HCT116 (cell line): ENCODE measurements around the gene TBC1D23. TPM values are rescaled to one million over a fixed set of nuclear protein-coding genes. Genes with fewer than 3 reads are reported as not detected.

Experiments
- ATAC-seq: fragments of 200-7000 bp; cut with Tn5 transposase; 2 replicates; pipeline ENCODE4 v1.9.1; 2020; ENCODE audit warnings: mild to moderate bottlenecking, moderate library complexity
- BruUV-seq: library from RNA; stranded (reverse); fragments of 400-500 nt; replicated peaks from 2 replicates; lab custom pipeline; 2021; lab: Mats Ljungman, UMichigan
- CTCF ChIA-PET: fragments of 300-600 bp; sonication (Branson Sonifier 250); formaldehyde crosslinking; loops from one replicate; lab custom pipeline; 2021; ENCODE audit warnings: antibody characterized with exemption; lab: Charles Lee
- POLR2A ChIA-PET: fragments of 300-600, 350-600 bp; sonication (Branson Sonifier 250); formaldehyde crosslinking; loops from one replicate; lab custom pipeline; 2021; ENCODE audit warnings: antibody characterized with exemption; lab: Charles Lee
- RAD21 ChIA-PET, 2 experiments: fragments of 300-600 bp; sonication (Branson Sonifier 250); formaldehyde crosslinking; loops; one replicate each; lab custom pipeline; 2023; ENCODE audit warnings: low total read pairs in 2 of 2; ENCODE audit not compliant: uncharacterized antibody in 2 of 2, unreplicated experiment in 2 of 2, low non-redundant PET in 1 of 2; lab: Charles Lee
- DNase-seq: peaks from one replicate; pipeline ENCODE4 v3.0.0-alpha.2; 2010; ENCODE audit warnings: low read depth, low spot score
- H2AFZ ChIP-seq: fragments of 200-600 bp; shearing (Covaris generic), sonication (generic); 2 replicates; pipeline ENCODE4 v1.6.1; 2017; ENCODE audit warnings: low read depth, mixed run types, mixed read lengths, antibody characterized with exemption, low read length; ENCODE audit not compliant: poor library complexity, severe bottlenecking
- H3K27ac ChIP-seq: 2 replicates; pipeline ENCODE4 v1.5.1; 2012; ENCODE audit warnings: low read depth, low read length
- H3K27me3 ChIP-seq: fragments of 200-600 bp; sonication (generic); 2 replicates; pipeline ENCODE4 v1.6.1; 2016; ENCODE audit warnings: mixed run types, low read length, mixed read lengths; ENCODE audit not compliant: insufficient read depth
- H3K36me3 ChIP-seq, 2 experiments: fragments of 200-500 bp in 1 of 2; fragments of 200-600 bp in 1 of 2; sonication (Bioruptor generic) in 1 of 2; sonication (generic) in 1 of 2; 2 replicates each; pipeline versions ENCODE4 v1.5.1 to v1.6.1; 2014 to 2016; ENCODE audit warnings: low read length in 2 of 2, inconsistent platforms in 1 of 2, mixed read lengths in 1 of 2, mixed run types in 1 of 2; ENCODE audit not compliant: insufficient read depth in 2 of 2, control insufficient read depth in 1 of 2
- H3K4me1 ChIP-seq, 2 experiments: fragments of 200-600 bp in 1 of 2; sonication (generic) in 1 of 2; 2 replicates each; pipeline versions ENCODE4 v1.5.1 to v1.6.1; 2012 to 2017; ENCODE audit warnings: low read length in 2 of 2, inconsistent platforms in 1 of 2, mild to moderate bottlenecking in 1 of 2, mixed read lengths in 1 of 2, mixed run types in 1 of 2, moderate library complexity in 1 of 2; ENCODE audit not compliant: insufficient read depth in 2 of 2, control insufficient read depth in 1 of 2
- H3K4me2 ChIP-seq: fragments of 200-600 bp; sonication (generic); 2 replicates; pipeline ENCODE4 v1.6.1; 2017; ENCODE audit warnings: mixed run types, low read length, mixed read lengths
- H3K4me3 ChIP-seq, 2 experiments: fragments of 200-600 bp in 1 of 2; sonication (generic) in 1 of 2; replicated peaks in 1 of 2; 2 replicates each; pipeline ENCODE4 v1.5.1; 2011 to 2016; ENCODE audit warnings: low read length in 2 of 2, control low read depth in 1 of 2, low read depth in 1 of 2, mild to moderate bottlenecking in 1 of 2, mixed read lengths in 1 of 2, mixed run types in 1 of 2
- H3K79me2 ChIP-seq: fragments of 200-600 bp; sonication (generic); 2 replicates; pipeline ENCODE4 v1.6.1; 2017; ENCODE audit warnings: mild to moderate bottlenecking, mixed run types, low read length, moderate library complexity, mixed read lengths; ENCODE audit not compliant: insufficient read depth
- H3K9ac ChIP-seq: fragments of 200-600 bp; sonication (generic); 2 replicates; pipeline ENCODE4 v1.6.1; 2016; ENCODE audit warnings: low read length, mixed read lengths
- H3K9me2 ChIP-seq: fragments of 200-600 bp; sonication (generic), shearing (Covaris generic); 2 replicates; pipeline ENCODE4 v1.6.1; 2017; ENCODE audit warnings: mixed run types, mild to moderate bottlenecking, moderate library complexity; ENCODE audit not compliant: insufficient read depth
- H3K9me3 ChIP-seq, 2 experiments: fragments of 200-500 bp in 1 of 2; fragments of 200-600 bp in 1 of 2; sonication (Bioruptor generic) in 1 of 2; sonication (generic) in 1 of 2; 2 replicates each; pipeline ENCODE4 v1.6.1; 2014 to 2017; ENCODE audit warnings: low read length in 2 of 2, mixed read lengths in 2 of 2, inconsistent platforms in 1 of 2, low read depth in 1 of 2, mild to moderate bottlenecking in 1 of 2, mixed run types in 1 of 2, moderate library complexity in 1 of 2; ENCODE audit not compliant: control insufficient read depth in 1 of 2, insufficient read depth in 1 of 2
- H4K20me1 ChIP-seq: fragments of 200-600 bp; sonication (generic), shearing (Covaris generic); 2 replicates; pipeline ENCODE4 v1.6.1; 2017; ENCODE audit warnings: mixed run types, mild to moderate bottlenecking, moderate library complexity; ENCODE audit not compliant: insufficient read depth
- CBX3 ChIP-seq: IDR thresholded peaks from 2 replicates; pipeline ENCODE4 v1.6.1; 2012; ENCODE audit warnings: low read depth
- CEBPB ChIP-seq: IDR thresholded peaks from 2 replicates; pipeline ENCODE4 v1.6.1; 2012; ENCODE audit warnings: low read depth
- EGR1 ChIP-seq: IDR thresholded peaks from 2 replicates; pipeline ENCODE4 v1.6.1; 2012; ENCODE audit warnings: low read depth
- EZH2 ChIP-seq: fragments of 200-600 bp; sonication (generic); IDR thresholded peaks from 2 replicates; pipeline ENCODE4 v1.6.1; 2017; ENCODE audit warnings: antibody characterized with exemption, mixed run types
- EZH2phosphoT487 ChIP-seq: fragments of 200-600 bp; IDR thresholded peaks from 2 replicates; pipeline ENCODE4 v1.6.1; 2018; ENCODE audit warnings: antibody characterized with exemption, borderline replicate concordance
- FOSL1 ChIP-seq: IDR thresholded peaks from 2 replicates; pipeline ENCODE4 v1.6.1; 2012; ENCODE audit warnings: low read depth
- POLR2AphosphoS5 ChIP-seq: IDR thresholded peaks from 2 replicates; pipeline ENCODE4 v1.6.1; 2011; ENCODE audit warnings: mild to moderate bottlenecking, low read depth, low read length, moderate library complexity
- SP1 ChIP-seq: IDR thresholded peaks from 2 replicates; pipeline ENCODE4 v1.6.1; 2012; ENCODE audit warnings: low read depth
- SRF ChIP-seq: IDR thresholded peaks from 2 replicates; pipeline ENCODE4 v1.6.1; 2012; ENCODE audit warnings: low read depth
- TCF7L2 ChIP-seq: IDR thresholded peaks from 2 replicates; pipeline ENCODE4 v1.7.0; 2011; ENCODE audit warnings: borderline replicate concordance, inconsistent platforms; ENCODE audit not compliant: insufficient read depth, insufficient read length; ENCODE audit errors: extremely low read depth
- YY1 ChIP-seq: IDR thresholded peaks from 2 replicates; pipeline ENCODE4 v1.6.1; 2011; ENCODE audit warnings: low read length, low read depth, moderate library complexity, mild to moderate bottlenecking; ENCODE audit not compliant: insufficient replicate concordance; ENCODE audit errors: extremely low read depth
- ZFX ChIP-seq: fragments of 450-650 bp; IDR thresholded peaks from 2 replicates; pipeline ENCODE4 v1.6.1; 2017
- intact Hi-C: fragments of 100-400 bp; cut with micrococcal nuclease; formaldehyde crosslinking; loops from 2 replicates; pipeline ENCODE4 v1.10.0; 2022
- total RNA-seq: library from RNA; stranded (reverse); gene quantifications from one replicate; pipeline ENCODE4 v1.2.1, GENCODE V29; 2021; ENCODE audit not compliant: unreplicated experiment
- TF ChIP-seq, protein P1 (sequence below): IDR thresholded peaks from 2 replicates; pipeline ENCODE4 v1.6.1; 2012
- TF ChIP-seq, protein P2 (sequence below): IDR thresholded peaks from 2 replicates; pipeline ENCODE4 v1.6.1; 2012
- TF ChIP-seq, protein P3 (sequence below): IDR thresholded peaks from 2 replicates; pipeline ENCODE4 v1.6.1; 2011; ENCODE audit warnings: mild to moderate bottlenecking, low read length, moderate library complexity; ENCODE audit not compliant: insufficient replicate concordance; ENCODE audit errors: extremely low read depth
- TF ChIP-seq, protein P4 (sequence below): IDR thresholded peaks from 2 replicates; pipeline ENCODE4 v1.6.1; 2012; ENCODE audit warnings: low read depth
- TF ChIP-seq, protein P5 (sequence below), 3 experiments: fragments of 200-600 bp in 1 of 3; sonication (generic) in 1 of 3; IDR thresholded peaks in 2 of 3; conservative IDR thresholded peaks in 1 of 3; 2 replicates each; pipeline ENCODE4 v1.5.1; 2012 to 2017; ENCODE audit warnings: low read depth in 2 of 3, low read length in 2 of 3, antibody characterized with exemption in 1 of 3, borderline replicate concordance in 1 of 3, control low read depth in 1 of 3, mild to moderate bottlenecking in 1 of 3, mixed read lengths in 1 of 3, mixed run types in 1 of 3, moderate library complexity in 1 of 3; ENCODE audit not compliant: insufficient read depth in 1 of 3

TBC1D23 gene
- total RNA-seq, 1 experiment from 2014 or later: 21.9 TPM

DNA sequence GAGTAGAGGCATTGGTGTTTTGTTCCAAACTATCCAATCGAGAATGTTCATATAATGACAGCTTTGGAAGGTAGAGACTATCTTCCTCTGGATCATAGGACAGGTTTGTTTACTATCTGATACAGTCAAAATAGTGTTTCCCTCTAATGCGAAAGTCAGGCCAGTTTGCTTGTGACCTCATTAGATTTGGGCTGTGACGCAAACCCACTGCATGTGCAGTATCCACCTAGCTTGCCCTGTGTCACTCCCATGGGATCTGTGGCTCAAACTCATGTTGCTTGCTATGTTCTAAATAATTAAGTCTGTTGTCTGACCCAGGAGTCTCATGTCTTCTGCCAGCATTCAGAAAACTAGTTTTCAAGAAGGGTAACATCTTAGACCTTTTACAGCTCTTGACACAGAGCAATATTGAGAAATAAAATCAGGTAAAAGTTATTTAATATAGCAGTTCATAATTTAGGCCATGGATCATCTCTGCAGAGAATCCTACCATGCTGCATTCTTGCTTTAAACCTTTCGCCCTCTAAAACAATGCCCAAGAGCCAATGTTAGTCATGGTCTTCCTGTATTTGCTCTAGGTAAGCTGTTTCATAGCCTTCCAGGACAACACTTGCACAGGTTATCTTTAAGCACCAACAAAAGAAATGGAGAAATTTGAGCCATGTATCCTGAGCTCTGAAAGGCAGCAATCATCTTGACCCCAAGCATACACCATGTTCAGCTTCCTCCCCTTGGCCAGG lies 100.1 kb downstream of the TBC1D23 start:
- CTCF ChIA-PET: no interaction called here
- ATAC-seq: no peak
- TF ChIP-seq FOSL1 (no peak), SRF (no peak), EZH2 (no peak), CEBPB (no peak), POLR2AphosphoS5 (no peak), YY1 (no peak), EGR1 (no peak), EZH2phosphoT487 (no peak), ZFX (no peak), CBX3 (no peak), SP1 (no peak), TCF7L2 (no peak)
- TF ChIP-seq, protein P1, sequence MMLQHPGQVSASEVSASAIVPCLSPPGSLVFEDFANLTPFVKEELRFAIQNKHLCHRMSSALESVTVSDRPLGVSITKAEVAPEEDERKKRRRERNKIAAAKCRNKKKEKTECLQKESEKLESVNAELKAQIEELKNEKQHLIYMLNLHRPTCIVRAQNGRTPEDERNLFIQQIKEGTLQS: no peak
- TF ChIP-seq, protein P2, sequence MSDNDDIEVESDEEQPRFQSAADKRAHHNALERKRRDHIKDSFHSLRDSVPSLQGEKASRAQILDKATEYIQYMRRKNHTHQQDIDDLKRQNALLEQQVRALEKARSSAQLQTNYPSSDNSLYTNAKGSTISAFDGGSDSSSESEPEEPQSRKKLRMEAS: no peak
- TF ChIP-seq, protein P3, sequence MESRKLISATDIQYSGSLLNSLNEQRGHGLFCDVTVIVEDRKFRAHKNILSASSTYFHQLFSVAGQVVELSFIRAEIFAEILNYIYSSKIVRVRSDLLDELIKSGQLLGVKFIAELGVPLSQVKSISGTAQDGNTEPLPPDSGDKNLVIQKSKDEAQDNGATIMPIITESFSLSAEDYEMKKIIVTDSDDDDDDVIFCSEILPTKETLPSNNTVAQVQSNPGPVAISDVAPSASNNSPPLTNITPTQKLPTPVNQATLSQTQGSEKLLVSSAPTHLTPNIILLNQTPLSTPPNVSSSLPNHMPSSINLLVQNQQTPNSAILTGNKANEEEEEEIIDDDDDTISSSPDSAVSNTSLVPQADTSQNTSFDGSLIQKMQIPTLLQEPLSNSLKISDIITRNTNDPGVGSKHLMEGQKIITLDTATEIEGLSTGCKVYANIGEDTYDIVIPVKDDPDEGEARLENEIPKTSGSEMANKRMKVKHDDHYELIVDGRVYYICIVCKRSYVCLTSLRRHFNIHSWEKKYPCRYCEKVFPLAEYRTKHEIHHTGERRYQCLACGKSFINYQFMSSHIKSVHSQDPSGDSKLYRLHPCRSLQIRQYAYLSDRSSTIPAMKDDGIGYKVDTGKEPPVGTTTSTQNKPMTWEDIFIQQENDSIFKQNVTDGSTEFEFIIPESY: no peak
- TF ChIP-seq, protein P4, sequence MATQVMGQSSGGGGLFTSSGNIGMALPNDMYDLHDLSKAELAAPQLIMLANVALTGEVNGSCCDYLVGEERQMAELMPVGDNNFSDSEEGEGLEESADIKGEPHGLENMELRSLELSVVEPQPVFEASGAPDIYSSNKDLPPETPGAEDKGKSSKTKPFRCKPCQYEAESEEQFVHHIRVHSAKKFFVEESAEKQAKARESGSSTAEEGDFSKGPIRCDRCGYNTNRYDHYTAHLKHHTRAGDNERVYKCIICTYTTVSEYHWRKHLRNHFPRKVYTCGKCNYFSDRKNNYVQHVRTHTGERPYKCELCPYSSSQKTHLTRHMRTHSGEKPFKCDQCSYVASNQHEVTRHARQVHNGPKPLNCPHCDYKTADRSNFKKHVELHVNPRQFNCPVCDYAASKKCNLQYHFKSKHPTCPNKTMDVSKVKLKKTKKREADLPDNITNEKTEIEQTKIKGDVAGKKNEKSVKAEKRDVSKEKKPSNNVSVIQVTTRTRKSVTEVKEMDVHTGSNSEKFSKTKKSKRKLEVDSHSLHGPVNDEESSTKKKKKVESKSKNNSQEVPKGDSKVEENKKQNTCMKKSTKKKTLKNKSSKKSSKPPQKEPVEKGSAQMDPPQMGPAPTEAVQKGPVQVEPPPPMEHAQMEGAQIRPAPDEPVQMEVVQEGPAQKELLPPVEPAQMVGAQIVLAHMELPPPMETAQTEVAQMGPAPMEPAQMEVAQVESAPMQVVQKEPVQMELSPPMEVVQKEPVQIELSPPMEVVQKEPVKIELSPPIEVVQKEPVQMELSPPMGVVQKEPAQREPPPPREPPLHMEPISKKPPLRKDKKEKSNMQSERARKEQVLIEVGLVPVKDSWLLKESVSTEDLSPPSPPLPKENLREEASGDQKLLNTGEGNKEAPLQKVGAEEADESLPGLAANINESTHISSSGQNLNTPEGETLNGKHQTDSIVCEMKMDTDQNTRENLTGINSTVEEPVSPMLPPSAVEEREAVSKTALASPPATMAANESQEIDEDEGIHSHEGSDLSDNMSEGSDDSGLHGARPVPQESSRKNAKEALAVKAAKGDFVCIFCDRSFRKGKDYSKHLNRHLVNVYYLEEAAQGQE: no peak
- TF ChIP-seq, protein P5, sequence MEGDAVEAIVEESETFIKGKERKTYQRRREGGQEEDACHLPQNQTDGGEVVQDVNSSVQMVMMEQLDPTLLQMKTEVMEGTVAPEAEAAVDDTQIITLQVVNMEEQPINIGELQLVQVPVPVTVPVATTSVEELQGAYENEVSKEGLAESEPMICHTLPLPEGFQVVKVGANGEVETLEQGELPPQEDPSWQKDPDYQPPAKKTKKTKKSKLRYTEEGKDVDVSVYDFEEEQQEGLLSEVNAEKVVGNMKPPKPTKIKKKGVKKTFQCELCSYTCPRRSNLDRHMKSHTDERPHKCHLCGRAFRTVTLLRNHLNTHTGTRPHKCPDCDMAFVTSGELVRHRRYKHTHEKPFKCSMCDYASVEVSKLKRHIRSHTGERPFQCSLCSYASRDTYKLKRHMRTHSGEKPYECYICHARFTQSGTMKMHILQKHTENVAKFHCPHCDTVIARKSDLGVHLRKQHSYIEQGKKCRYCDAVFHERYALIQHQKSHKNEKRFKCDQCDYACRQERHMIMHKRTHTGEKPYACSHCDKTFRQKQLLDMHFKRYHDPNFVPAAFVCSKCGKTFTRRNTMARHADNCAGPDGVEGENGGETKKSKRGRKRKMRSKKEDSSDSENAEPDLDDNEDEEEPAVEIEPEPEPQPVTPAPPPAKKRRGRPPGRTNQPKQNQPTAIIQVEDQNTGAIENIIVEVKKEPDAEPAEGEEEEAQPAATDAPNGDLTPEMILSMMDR (IDR thresholded peaks at IDR 0.05 in 2 of 3, conservative IDR thresholded peaks at IDR 0.05 in 1 of 3; ENCODE audit: borderline replicate concordance in 1 of 3, insufficient read depth in 1 of 3, low read depth in 2 of 3, low read length in 2 of 3): no peak
- TF ChIP-seq, all 23 proteins: peak for 0
- no peak overlapping the region for H3K4me2 ChIP-seq
- no peaks in the 10 kb centered on the region for H3K79me2 ChIP-seq
- ChIA-PET POLR2A (no interaction called here), RAD21 (no interaction called here)
- H3K27ac ChIP-seq: no peak overlapping the region
- intact Hi-C loops: no loop called here
- no peak overlapping the region for H3K9ac ChIP-seq
- no peaks in the 10 kb centered on the region for H4K20me1 ChIP-seq
- no peak overlapping the region for H3K4me3 ChIP-seq
- no peaks in the 10 kb centered on the region for H3K27me3 ChIP-seq
- no peak overlapping the region for H2AFZ ChIP-seq
- no peak for DNase-seq
- no peaks in the 10 kb centered on the region for H3K9me3 ChIP-seq
- no peaks in the 10 kb centered on the region for H3K9me2 ChIP-seq
- no peaks in the 10 kb centered on the region for H3K4me1 ChIP-seq
- peaks cover 6 to 32% of the 10 kb centered on the region in 2 experiments; a peak in 2 of 4 replicates for H3K36me3 ChIP-seq
- no TSS peak for BruUV-seq
